Heart right ventricle (tissue), 16 donors: ENCODE results near the gene NANOS1. TPM values are rescaled to one million over a fixed set of nuclear protein-coding genes. Genes with fewer than 3 reads are reported as not detected.
A peak's percentile ranks its signal among the peaks of the same experiment; 100 is the strongest.

Experiments
- ATAC-seq, 8 donors: fragments of 200-7000 bp; cut with Tn5 transposase; one replicate each; pipeline ENCODE4 v1.9.1; 2020; ENCODE audit warnings: mild to moderate bottlenecking in 8 of 8, moderate library complexity in 8 of 8, moderate number of reproducible peaks in 1 of 8
- DNase-seq, 2 donors: peaks; one replicate each; pipeline ENCODE4 v3.0.0-alpha.2; 2020
- H3K27ac ChIP-seq, 10 donors: fragments of 200-600 bp; sonication (generic) in 2 of 10; one replicate each; pipeline versions ENCODE4 v1.5.0 to v1.8.0; 2020 to 2022; ENCODE audit warnings: mild to moderate bottlenecking in 3 of 10
- H3K27me3 ChIP-seq, 7 donors: fragments of 200-600 bp; one replicate each; pipeline ENCODE4 v1.8.0; 2021 to 2022; ENCODE audit warnings: mild to moderate bottlenecking in 2 of 7
- H3K36me3 ChIP-seq, 9 donors: fragments of 200-600 bp; sonication (generic) in 1 of 9; one replicate each; pipeline versions ENCODE4 v1.5.0 to v1.8.0; 2020 to 2022; ENCODE audit warnings: mild to moderate bottlenecking in 2 of 9
- H3K4me1 ChIP-seq, 9 donors: fragments of 200-600 bp; sonication (generic) in 1 of 9; one replicate each; pipeline versions ENCODE4 v1.5.0 to v1.8.0; 2020 to 2022; ENCODE audit warnings: mild to moderate bottlenecking in 4 of 9
- H3K4me3 ChIP-seq, 10 donors: fragments of 200-600 bp; sonication (generic) in 2 of 10; one replicate each; pipeline versions ENCODE4 v1.5.0 to v1.8.0; 2020 to 2022; ENCODE audit warnings: mild to moderate bottlenecking in 7 of 10, moderate library complexity in 2 of 10
- H3K9me3 ChIP-seq, 11 donors: fragments of 200-600 bp in 10 of 11; sonication (generic) in 2 of 11; one replicate each; pipeline versions ENCODE4 v1.5.0 to v1.8.0; 2013 to 2022; ENCODE audit warnings: mild to moderate bottlenecking in 2 of 11, control low read depth in 1 of 11, moderate library complexity in 1 of 11
- WGBS, 2 donors: extraction: QIAGEN DNeasy Blood & Tissue Kit; methylation state at CpG; one replicate each; pipeline ENCODE4 v1.1.7; 2013; ENCODE audit warnings: inconsistent platforms in 1 of 2; 5-methylcytosine and 5-hydroxymethylcytosine counted together
- intact Hi-C, 10 donors: fragments of 100-400 bp; cut with DNase I; formaldehyde crosslinking; loops; one replicate each; pipeline versions ENCODE4 v1.11.1 to v1.14.2; 2022
- polyA plus RNA-seq, 2 donors: library from polyadenylated mRNA; stranded (reverse); fragments of 200-250 nt; gene quantifications; one replicate each; pipeline ENCODE4 v1.2.3, GENCODE V29; 2013
- total RNA-seq, 10 donors: library from RNA; stranded (reverse); fragmentation: NEBNext Ultra II Directional in 3 of 10; extraction: Animal tissue kit (Norgen Biotek cat#: 25700) in 3 of 10; gene quantifications; one replicate each; pipeline versions ENCODE4 v1.2.1 to v1.2.4, GENCODE V29; 2021 to 2023
- TF ChIP-seq, protein P1 (sequence below), 9 donors: fragments of 200-600 bp; sonication (generic) in 2 of 9; IDR thresholded peaks; one replicate each; pipeline versions ENCODE4 v1.5.0 to v1.8.0; 2021 to 2022; ENCODE audit warnings: antibody characterized with exemption in 9 of 9, mild to moderate bottlenecking in 5 of 9, moderate library complexity in 1 of 9
- donor health status: Arrhythmogenic right ventricular cardiomyopathy.
- donor health status: ischemic (EF 13 %, LVEDD 7.1; RV severe dilation, severe dysfunction).
- donor health status: healthy with polysubstance abuse.
- donor health status: DM: no; HTN: yes; CAD: no.
- donor health status: DM: no; HTN: no; CAD: no.
- donor health status: ischemic (EF 25% LVEDD 6.9; RV normal size, moderate dysfunction).
- donor health status: ischemic (EF 25% LVEDD 5.7; RV mildly dilated, moderate dysfunction).
- donor health status: healthy.
- donor health status: DM: yes; HTN: yes; CAD: no.
- donor health status: Ischemic cardiomyopathy.
- donor health status: ischemic (EF 35%, LVEDD 5.7; RV mildly dilated, moderate dysfunction).
- donor health status: nonischemic (EF 11% LVEDD 7.7; RV severe dilation, severe dysfunction).
- donor health status: DM: yes; HTN: yes; CAD: no.
- donor health status: PGD.
- donor health status: ischemic (EF 29% LVEDD 5.4; RV normal size, mild dysfunction).
- donor health status: nonischemic (EF 23%, LVEDD 6.1; RV moderate dilation, normal function).

The NANOS1 gene
- total and polyA plus RNA-seq, 12 donors, result 2.9 to 26.1 (median 7.3) TPM

DNA sequence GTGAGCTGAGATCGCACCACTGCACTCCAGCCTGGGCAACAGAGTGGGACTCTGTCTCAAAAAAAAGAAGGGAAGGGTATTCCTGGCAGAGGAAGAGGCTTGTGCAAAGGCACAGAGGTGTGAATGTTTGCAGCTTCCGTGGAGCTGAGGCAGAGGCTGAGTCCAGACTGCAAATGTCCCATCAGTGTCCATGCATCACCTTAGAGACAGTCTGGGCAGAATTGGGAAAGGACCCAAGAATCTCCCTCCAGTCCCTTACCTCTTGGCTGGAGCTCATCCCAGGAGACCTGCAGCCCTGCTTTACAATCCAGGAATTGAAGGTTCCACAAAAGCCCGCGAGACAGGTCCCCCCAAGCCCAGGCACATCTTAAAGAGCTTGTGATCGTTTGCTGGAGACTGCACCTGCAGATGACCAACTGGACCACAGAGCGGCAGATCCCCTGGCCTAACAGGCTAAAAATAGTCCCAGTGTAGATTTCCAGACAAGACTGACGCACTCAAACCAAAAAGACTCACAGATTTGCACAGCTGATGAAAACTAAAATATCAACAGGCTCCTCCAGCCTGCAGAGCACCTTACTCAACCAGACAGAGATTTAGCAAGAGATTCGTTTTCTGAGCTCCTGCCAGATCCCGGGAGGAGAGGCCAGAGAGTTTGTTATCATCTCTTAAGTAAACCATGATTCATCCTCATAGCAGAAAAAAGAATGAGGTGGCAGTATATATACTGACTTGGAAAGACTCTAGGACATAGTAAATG lies 22.9 kb upstream of the NANOS1 start:
- Histone ChIP-seq H3K4me1 (peaks cover 0 to 9% (median 5%) of the 10 kb centered on the region in 9 donors), H3K36me3 (no peaks in the 10 kb centered on the region), H3K27me3 (no peaks in the 10 kb centered on the region), H3K4me3 (no peak overlapping the region), H3K9me3 (no peaks in the 10 kb centered on the region), H3K27ac (no peak overlapping the region)
- DNase-seq, result no peak
- TF ChIP-seq, protein P1, sequence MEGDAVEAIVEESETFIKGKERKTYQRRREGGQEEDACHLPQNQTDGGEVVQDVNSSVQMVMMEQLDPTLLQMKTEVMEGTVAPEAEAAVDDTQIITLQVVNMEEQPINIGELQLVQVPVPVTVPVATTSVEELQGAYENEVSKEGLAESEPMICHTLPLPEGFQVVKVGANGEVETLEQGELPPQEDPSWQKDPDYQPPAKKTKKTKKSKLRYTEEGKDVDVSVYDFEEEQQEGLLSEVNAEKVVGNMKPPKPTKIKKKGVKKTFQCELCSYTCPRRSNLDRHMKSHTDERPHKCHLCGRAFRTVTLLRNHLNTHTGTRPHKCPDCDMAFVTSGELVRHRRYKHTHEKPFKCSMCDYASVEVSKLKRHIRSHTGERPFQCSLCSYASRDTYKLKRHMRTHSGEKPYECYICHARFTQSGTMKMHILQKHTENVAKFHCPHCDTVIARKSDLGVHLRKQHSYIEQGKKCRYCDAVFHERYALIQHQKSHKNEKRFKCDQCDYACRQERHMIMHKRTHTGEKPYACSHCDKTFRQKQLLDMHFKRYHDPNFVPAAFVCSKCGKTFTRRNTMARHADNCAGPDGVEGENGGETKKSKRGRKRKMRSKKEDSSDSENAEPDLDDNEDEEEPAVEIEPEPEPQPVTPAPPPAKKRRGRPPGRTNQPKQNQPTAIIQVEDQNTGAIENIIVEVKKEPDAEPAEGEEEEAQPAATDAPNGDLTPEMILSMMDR (IDR thresholded peaks at IDR 0.05), result no peak
- 32 to 41% methylated on average over 9 of the region's 9 CpGs for WGBS, 2 donors
- peak in 1 of 8 donors; percentile 80 for ATAC-seq
- intact Hi-C loops, result no loop called here

DNA sequence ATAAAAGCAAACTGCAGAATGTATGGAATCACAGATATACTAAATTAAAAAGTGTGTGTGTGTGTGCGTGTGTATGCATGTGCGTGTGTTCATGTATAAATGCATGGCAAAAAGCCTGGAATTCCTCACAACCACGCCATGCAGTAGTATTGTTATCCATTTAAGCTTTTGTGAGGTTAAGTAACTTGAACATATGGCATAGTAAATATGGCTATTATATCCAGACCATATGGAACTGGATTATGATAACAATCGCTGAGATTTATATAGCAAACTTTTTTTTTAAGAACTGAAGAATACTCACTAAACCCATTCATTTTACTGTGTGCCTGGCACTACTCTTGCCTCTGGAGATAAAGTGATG lies 22.3 kb upstream of the NANOS1 start:
- ATAC-seq (no peak), DNase-seq (no peak)
- TF ChIP-seq, protein P1 (IDR thresholded peaks at IDR 0.05), result no peak
- 64 to 72% methylated on average over 4 of the region's 4 CpGs for WGBS, 2 donors
- H3K36me3 ChIP-seq, result no peaks in the 10 kb centered on the region
- H3K4me3 ChIP-seq, result no peak overlapping the region
- no peak overlapping the region for H3K27ac ChIP-seq
- intact Hi-C loops, result no loop called here
- peaks cover 0 to 2% (median 0%) of the 10 kb centered on the region in 7 donors for H3K27me3 ChIP-seq
- H3K9me3 ChIP-seq, result no peaks in the 10 kb centered on the region
- H3K4me1 ChIP-seq, result peaks cover 0 to 9% (median 5%) of the 10 kb centered on the region in 9 donors

DNA sequence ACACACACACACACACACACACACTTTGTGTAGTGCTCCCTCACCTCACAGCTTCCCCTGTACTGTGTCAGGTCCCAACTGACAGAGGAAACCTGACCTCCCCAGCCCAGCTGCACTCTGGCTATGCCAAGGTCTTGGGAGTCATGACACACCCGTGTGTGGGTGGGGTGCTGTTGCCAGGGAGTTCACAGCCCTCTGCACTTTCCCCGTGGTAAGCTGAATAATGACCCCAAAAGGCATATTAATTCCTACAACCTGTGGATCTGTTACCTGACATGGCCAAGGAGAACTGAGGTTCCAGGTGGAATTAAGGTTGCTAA lies 8.9 kb upstream of the NANOS1 start:
- no peaks in the 10 kb centered on the region for H3K27me3 ChIP-seq
- H3K9me3 ChIP-seq, result peaks cover 0 to 5% (median 0%) of the 10 kb centered on the region in 11 donors
- H3K4me3 ChIP-seq, result no peak overlapping the region
- ATAC-seq, result no peak
- WGBS, 2 donors, result 33 to 46% methylated on average over 2 of the region's 2 CpGs
- intact Hi-C loops, result loop anchor here in 2 of 10 donors (5.0 kb wide), 2 partner anchors 48 to 53 kb away; no protein-coding TSS in a partner anchor
- no peak for DNase-seq
- no peak overlapping the region for H3K27ac ChIP-seq
- no peaks in the 10 kb centered on the region for H3K36me3 ChIP-seq
- peaks cover 0 to 19% (median 4%) of the 10 kb centered on the region in 9 donors for H3K4me1 ChIP-seq
- TF ChIP-seq, protein P1 (IDR thresholded peaks at IDR 0.05), result no peak

DNA sequence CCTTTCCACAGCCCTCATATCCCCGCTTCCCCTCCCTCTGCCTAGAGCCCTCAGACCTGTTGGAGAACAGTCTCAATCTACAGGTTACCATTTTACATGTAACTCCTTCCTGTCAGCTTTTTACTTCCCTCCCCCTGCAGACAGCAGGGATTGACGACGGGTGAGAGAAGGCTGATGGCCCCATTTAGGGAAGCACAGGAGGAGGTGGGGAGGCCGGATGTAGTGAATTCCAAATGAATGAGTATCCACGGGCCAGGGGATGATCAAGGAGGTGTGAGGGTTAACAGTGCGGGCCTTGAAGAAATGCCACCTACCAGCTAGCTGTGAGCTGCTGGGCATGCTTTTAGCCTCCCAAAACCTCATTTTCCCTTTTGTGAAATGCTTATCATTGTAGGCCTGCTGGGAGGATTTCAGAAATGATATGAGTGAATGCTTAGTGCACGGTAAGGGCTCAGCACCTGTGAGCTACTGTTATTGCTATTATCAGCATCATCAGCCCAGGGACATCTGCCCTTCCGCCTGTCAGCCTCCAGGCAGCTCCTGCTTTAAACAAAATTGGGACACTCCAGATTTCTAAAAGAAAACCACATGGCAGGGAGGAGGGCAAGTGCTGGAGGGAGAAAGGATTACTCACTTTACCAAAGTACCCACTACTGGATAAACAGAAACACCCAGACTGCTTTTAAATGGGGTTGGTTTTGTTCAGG lies 6.5 kb upstream of the NANOS1 start:
- H3K36me3 ChIP-seq, result no peaks in the 10 kb centered on the region
- TF ChIP-seq, protein P1 (IDR thresholded peaks at IDR 0.05), result no peak
- WGBS, 2 donors, result 53 to 58% methylated on average over 8 of the region's 8 CpGs
- peaks cover 0 to 35% (median 17%) of the 10 kb centered on the region in 9 donors for H3K4me1 ChIP-seq
- intact Hi-C loops, result loop anchor here in 2 of 10 donors (5.0 kb wide), 2 partner anchors 51 to 56 kb away; no protein-coding TSS in a partner anchor
- peaks cover 0 to 5% (median 0%) of the 10 kb centered on the region in 11 donors for H3K9me3 ChIP-seq
- DNase-seq, result no peak
- no peak overlapping the region for H3K4me3 ChIP-seq
- H3K27me3 ChIP-seq, result no peaks in the 10 kb centered on the region
- ATAC-seq, result no peak
- no peak overlapping the region for H3K27ac ChIP-seq
